Left renal cortex interstitium (tissue), 4 donors: ENCODE results near the gene GALNT17. TPM values are rescaled to one million over a fixed set of nuclear protein-coding genes. Genes with fewer than 3 reads are reported as not detected.
A peak's percentile ranks its signal among the peaks of the same experiment; 100 is the strongest.
"Not testable (repeated sequence)": the region's sequence is repeated elsewhere in the genome, so short reads cannot be mapped to it uniquely, and the experiment has no call there.

ENCODE experiments used
- DNase-seq, 4 donors: peaks; one replicate each; pipeline ENCODE4 v3.0.0-alpha.2; 2013; ENCODE audit warnings: low read depth in 4 of 4, low spot score in 2 of 4, missing footprints in 1 of 4
- polyA plus RNA-seq, 4 donors: library from polyadenylated mRNA; unstranded; fragments of 120-200 nt; gene quantifications; one replicate each; pipeline ENCODE4 v1.2.1, GENCODE V29; 2013; ENCODE audit not compliant: insufficient read length in 4 of 4

The GALNT17 gene
- polyA plus RNA-seq, 4 donors = 3.1 to 4.8 (median 4.2) TPM

DNA sequence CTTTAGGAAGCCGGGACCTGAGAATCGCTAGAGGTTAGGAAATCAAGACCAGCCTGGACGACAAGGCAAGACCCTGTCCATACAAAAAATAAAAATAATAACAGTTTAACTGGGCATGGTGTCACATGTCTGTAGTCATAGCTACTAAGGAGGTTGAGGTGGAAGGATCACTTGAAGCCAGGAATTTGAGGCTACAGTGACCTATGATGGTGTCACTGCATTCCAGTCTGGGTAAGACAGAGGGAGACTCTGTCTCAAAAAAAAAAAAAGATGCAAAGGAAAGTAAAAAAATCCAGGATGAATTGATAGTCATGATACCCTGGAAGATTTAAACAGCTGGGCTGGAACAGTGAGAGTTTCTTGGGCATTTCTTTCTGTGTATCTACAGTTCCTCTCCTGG is 463.2 kb downstream of the GALNT17 start:
- no peak for DNase-seq

DNA sequence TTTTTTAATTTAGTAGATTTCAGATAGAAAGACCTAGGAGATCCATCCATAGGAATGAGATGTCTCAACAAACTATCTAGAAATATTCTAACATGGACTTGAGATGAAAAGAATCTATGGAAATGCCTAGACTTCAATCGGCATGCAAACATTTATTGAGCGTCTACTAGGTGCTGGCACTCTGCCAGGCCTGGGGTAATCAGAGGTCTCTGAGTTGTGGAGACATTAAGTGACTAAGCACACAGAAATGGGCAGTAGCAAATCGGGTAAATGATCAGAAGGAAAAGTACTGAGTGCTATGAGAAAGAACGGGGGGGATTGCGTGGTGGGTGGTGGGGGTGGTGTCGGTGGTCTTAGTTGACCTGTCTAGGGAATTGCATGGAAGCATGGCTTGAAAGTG is 466.6 kb downstream of the GALNT17 start:
- DNase-seq = no peak

DNA sequence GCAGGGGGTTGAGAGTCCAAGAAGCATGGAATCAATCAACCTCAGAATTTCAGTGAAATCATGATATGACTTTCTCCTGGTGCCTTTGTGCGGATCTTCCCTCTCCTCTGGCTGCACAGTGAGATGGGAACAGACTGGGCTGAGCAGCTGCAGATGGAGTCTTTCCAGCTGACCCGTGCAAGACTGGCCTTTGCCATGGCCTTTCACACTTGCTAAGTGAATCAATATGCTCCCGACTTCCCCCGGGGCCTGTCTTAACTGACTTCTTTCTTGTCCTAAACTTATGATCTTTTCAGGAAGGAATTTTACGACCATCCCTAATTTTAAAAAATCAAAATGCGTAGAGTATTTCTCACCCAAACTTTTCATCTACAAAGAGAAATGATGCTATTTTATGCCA is 469.9 kb downstream of the GALNT17 start:
- peak in 2 of 4 donors; percentile 31 to 34 for DNase-seq

DNA sequence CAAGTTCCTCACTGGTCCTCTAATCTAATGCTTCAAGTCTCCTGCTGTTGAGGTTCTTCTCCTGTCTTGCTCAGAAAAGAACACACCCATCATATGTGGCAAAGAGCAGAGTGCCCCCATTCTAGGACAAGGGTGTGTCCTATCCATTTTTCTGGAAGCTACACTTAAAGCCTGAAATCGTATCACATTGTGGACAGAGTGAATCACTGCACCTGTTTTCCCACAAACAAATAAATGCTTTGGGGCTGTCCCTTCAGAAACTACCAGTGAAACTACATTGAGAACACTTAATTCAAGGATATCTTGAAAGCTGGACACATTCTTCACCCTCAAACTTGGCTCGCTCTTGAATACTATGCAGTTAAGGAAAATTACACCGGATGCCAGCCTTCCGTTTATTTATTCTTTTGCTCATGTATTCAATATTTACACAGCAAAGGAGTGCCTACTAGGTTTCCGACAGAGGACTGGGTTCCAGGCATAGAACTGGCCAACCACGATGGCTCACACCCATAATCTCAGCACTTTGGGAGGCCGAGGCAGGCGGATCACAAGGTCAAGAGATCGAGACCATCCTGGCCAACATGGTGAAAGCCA is 473.0 kb downstream of the GALNT17 start:
- no peak for DNase-seq

DNA sequence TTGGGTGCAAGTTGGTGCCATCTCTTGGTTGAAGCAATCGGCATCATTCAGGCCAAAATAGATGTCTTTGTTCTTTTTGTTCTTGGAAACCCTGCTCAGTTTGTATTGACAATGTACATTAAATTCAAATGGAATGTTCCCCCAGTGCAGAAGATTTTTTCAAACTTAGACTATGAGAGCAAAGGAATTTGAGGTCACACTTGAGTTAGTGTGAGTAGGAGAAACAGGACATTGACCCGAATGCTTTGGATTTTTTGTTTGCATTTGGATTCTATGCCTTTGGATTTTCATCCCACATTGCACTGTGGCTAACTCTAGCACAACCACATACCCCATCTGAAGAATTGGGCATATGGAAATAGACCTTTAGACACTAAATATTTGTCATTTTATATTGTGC is 480.0 kb downstream of the GALNT17 start:
- DNase-seq = no peak

DNA sequence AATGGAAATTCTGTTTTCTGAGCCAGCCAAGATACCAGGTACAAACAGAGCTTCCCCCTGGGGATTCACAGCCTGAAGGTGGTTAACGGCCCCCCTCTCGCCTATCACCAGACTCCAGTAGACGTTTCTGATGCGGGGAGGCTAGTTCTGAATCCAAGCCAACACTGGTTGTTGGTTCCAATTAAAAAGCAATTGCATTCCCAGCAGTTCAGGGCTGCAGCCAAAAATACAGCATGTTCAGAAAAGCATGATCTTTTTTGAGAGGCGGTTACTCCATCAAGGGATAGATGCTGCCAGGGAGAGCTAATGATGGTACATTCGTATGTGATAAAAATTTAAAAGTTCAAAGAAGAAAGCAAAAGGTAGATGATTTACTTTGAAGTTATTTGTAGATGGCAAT is 481.0 kb downstream of the GALNT17 start:
- DNase-seq = no peak

DNA sequence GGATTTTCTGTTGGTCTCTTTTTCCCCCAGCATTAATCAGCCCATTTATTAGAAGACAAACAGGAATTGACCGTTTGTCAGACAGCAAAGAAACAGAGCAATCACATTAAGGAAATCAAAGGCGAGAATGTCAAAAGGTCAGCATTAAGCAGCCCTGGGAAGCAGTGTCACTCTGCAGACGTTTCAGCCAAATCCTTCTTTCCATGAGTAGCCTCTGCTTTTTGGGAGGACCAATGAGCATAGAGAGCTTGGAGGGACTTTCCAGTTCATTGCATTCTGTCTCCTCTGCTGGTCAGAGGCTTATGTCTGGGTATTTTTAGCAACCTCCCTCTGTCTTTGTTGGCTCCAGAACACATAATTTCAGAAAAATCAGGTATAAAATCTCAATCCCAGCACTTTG is 481.4 kb downstream of the GALNT17 start:
- no peak for DNase-seq

DNA sequence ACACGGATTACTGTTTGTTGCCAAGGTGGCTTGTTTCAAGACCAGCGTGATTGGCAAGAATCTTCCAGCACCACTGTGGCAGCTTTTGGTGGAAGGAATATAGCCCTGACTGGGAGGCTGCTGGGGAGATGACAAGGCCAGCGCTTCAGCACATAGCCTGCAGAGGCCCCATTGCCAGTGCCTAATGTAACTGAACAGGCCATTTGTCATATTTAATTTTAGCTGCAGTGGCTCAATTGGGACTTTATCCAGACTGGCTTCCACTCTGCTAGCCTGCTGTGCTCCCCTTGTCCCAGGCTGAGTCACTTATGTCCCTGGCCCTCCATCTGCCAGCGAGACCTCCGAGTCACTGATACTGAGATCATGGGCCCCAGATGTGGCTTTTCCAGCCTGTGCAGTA is 483.1 kb downstream of the GALNT17 start:
- DNase-seq = no peak

DNA sequence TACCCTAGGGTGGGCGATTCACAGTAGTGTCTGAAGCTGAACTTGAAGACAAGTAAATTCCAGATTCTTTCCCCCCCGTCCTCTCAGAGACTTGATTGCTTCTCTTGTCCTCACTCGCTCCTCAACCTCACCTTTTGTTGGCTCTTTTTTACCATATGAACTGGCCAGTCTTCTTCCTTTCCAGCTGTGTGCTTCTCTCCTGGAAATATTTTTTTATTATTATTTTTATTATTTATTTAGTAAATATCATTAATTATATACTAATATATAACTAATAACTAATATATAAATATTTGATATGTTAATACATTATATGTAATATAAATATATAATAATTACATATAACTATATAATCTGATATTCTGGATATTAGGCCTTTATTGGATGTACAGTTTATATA is 484.3 kb downstream of the GALNT17 start:
- no peak for DNase-seq

DNA sequence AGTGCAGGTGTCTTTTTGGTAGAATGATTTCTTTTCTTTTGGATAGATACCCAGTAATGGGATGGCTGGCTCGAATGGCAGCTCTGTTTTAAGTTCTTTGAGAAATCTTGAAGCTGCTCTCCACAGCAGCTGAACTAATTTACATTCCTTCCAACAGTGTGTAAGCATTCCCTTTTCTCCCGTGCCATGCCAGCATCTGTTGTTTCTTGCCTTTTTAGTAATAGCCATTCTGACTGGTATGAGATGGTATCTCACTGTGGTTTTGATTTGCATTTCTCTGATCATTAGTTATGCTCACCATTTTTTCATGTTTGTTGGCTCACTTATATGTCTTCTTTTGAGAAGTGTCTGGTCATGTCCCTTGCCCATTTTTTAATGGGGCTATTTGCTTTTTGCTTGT is 486.3 kb downstream of the GALNT17 start:
- no peak for DNase-seq

DNA sequence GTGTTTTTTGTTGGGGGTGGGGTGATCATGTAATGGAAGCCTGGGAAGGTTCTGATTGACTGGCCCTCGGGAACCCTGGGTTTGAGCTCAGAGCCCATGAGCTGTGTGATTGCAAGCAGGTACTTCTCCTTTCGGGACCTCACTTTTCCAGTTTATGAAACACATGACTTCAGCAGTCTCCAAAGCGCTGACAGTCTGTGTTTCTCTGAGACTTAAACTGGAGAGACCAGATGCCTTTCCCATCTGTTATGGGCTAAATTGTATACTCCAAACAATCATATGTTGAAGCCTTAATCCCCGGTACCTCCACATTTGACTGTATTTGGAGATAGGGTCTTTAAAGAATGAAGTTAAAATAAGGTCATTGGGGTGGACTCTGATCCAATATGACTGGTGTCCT is 493.6 kb downstream of the GALNT17 start:
- DNase-seq = no peak

DNA sequence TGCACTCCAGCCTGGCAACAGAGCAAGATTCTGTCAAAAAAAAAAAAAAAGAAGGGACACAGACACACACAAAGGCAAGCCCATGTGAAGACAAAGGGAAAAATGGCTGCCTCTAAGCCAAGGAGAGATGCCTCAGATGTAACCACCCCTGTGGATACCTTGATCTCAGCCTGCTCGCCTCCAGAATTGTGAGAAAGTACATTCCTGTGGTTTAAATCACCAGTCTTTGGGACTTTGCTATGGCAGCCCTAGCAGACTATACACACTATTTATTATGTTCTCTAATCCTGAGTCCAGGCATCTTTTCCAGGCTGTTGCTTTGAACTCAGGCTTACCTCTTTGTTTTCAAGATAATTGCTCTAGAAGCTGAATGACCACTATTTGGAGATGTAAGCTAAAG is 494.3 kb downstream of the GALNT17 start:
- DNase-seq = no peak

DNA sequence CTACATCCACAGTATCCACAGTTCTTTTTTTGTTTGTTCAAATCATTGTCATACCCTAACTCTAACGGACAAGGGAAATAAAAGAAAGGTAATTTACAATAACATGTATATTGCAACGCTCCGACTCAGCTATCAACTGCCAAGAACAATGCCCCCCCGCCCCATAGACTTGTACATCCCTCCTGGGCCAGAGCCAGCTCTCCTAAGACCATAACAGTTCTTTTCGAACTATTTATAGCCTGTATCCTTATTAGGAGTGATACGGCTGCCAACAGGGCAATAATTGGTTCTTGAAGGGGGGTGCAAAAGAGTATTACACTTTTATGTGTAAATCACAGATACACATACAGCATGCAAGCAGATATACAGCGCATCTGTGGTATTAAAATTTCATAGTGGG is 495.7 kb downstream of the GALNT17 start:
- DNase-seq = no peak

DNA sequence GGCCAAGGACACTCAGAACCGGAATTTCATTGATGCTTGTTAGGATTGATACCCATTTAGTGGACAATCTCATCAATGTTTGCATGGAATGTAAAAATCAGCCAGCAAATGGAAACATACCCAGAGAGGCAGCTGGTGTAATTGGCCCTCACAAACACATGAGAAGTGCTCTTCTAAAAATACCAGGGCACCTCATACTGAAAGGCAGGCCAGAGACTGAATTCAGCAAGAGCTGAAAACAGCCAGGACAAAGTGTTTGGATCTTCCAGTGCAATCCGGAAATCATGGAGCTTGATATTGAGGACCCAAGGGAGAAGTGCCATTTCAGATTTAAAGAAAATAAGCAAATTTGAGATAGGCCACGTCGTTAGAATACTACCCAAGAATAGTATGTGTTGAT is 498.6 kb downstream of the GALNT17 start:
- DNase-seq = no peak

DNA sequence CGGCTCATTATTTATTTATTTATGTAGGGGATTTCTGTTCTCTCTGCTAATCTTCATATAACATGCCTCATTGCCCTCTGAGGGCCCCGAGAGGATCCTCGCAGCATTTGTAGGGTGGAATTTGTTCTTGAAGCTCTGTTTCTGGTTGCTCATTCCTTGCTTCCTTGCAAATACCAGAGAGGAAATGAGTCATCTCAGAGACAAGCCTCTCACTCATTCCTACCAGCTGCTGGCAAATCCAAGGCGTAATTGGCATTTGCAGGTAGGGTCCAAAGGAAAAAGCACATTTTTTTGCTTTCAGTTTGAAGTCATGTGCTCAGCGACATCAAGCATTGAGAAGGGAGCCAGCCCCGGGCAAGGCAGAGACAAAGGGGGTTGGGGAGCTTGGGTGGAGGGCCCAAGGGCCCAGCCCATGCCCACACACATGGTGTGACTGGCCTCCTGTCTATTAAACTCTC is 501.6 kb downstream of the GALNT17 start:
- DNase-seq = peak; percentile 4 to 34 (median 18)

DNA sequence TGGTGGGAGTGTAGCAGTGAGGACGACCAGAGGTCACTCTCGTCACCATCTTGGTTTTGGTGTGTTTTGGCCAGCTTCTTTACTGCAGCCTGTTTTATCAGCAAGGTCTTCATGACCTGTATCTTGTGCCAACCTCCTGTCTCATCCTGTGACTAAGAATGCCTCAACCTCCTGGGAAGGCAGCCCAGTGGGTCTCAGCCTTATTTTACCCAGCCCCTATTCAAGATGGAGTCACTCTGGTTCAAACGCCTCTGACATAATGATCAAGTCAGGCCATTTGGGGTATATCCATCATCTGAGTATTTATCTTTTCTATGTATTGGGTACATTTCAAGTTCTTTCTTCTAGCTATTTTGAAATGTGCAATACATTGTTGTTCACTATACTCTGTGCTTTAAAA is 503.9 kb downstream of the GALNT17 start:
- not testable (repeated sequence) for DNase-seq

DNA sequence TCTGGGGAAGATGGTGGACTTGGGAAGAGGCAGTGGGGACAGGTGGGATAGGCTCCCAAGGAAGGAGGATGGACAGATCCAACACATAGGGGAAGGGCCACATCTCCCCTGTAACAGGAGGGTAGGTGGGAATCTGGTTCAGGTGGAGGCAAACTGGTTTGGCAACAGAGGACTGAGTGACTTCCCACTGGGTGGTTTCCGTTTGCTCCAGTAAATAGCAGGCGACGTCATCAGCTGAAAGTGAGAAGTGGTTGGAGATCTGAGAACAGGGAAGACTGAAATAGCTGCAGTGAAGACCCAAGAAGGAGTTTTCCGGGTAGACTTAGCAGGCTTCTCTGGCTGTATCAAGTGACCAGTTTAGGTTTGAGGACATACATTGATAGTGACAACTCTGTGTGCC is 504.4 kb downstream of the GALNT17 start:
- no peak for DNase-seq

DNA sequence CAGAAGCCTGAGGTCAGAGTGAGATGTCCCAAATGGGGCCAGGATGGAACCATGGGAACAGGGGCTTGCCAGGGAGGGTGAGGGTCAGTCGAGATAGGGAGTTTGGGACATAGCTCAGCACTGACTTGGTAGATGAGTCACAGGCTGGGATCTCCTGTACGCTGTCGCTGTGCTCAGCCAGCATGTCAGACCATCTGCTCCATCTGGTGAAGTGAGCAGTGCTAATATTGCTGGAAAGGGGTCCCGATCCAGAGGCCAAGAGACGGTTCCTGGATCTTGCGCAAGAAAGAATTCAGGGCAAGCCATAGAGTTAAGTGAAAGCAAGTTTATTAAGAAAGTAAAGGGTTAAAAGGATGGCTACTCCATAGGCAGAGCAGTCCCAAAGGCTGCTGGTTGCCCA is 505.6 kb downstream of the GALNT17 start:
- DNase-seq = no peak

DNA sequence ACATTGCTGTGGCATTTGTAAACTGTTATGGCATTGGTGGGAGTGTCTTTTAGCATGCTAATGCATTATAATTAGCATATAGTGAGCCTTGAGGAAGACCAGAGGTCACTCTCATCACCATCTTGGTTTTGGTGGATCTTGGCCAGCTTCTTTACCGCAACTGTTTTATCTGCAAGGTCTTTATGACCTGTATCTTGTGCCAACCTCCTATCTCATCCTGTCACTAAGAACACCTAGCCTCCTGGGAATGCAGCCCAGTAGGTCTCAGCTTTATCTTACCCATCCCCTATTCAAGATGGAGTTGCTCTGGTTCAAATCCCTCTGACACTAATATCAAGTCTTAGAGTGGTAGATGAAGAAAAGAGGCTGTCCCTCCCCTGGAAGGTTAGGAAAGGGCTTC is 506.2 kb downstream of the GALNT17 start:
- no peak for DNase-seq

DNA sequence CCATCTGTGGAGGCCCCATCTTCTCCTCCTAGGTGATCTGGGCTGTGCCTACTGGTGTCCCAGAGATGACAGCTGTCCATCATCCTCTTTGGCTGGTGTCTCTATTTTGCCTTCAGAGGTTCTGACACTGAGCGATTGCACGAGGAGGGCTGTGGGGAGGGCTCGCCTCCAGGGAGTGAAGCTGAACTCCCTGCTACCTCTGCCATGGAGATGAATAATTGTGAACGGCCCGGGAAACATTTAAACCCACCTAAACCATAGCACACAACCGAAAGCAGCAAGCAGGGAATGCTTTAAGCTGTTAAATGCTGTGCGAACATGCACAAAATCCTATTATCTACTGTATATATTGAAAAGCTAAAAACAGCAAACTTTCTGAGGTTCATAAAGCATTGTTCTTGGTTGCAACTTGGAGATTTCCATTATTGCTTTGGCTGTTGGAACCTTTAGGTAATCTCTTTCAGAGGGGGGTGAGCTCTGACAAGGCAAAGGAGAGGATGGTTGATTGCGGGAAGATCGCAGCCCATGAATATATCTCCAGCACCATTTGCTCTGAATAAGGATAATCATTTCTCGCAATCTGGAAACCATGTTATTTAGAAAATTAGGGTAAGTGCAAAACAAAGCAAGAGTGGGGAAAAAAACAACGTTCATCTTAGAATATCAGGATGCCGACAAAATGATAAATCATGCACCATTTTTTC is 507.6 kb downstream of the GALNT17 start:
- no peak for DNase-seq

DNA sequence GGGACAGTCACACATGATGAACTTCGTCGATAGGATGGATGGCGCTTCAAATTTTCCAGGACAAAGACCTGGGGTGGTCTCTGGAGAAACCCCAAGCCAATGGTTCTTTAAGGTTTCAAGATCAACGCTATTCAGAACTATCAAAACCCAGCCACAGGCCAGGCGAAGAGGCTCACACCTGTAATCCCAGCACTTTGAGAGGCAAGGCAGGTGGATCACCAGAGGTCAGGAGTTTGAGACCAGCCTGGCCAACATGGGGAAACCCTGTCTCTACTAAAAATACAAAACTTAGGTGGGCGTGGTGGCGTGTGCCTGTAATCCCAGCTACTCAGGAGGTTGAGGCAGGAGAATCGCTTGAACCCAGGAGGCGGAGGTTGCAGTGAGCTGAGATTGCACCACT is 511.1 kb downstream of the GALNT17 start:
- not testable (repeated sequence) for DNase-seq

DNA sequence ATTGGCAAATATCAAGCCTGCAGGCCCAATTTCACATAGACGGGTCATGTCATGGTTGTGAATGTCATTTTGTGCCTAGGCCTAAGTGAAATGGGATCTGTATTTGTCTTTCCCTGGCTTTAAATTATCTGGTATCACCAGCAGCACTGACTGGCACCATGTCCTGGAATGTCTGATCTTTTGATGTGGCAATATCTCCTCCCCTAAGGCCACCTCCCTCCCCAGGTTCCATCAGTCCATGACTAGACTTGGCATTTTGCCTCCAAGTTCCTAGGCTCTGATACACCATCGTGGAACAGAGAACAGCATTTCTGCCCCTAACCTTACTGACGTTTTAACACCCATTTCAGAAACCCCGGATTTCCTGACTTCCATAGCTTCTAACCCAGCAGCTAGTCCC is 513.9 kb downstream of the GALNT17 start:
- DNase-seq = no peak

DNA sequence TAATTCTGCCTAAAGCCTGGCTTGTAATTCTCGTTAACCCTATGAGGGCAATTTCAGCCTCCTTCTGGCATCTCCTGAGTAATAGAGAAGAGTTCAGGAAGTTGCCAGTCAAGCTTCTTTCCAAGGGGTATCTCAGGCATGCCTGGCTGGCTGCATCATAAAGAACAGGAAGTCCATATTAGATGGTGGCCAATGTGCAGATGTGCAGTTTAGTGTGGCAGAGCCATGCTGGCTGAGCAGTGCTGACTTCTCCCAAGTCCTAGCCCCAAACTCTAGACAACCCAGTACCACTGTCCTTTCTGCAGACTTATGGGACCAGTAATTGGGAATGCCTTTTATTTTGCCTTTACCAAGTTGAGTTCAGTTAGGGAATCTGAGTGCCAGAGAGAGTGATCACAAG is 517.9 kb downstream of the GALNT17 start:
- DNase-seq = no peak
